HL-60 (cell line): Measurements from ENCODE around the gene TIPARP.

Experiments
- DNase-seq, 2 experiments: peaks; one replicate each; pipeline ENCODE4 v3.0.0-alpha.2; 2010 to 2020; ENCODE audit warnings: low read depth in 1 of 2, low spot score in 1 of 2
- H3K27ac ChIP-seq: fragments of 250-450 bp; sonication (Bioruptor Pico); replicated peaks from 2 replicates; pipeline ENCODE4 v1.5.1; 2020; ENCODE audit warnings: mild to moderate bottlenecking, moderate library complexity
- H3K27me3 ChIP-seq: fragments of 250-450 bp; sonication (Bioruptor Pico); 2 replicates; pipeline ENCODE4 v1.5.1; 2021; ENCODE audit warnings: mild to moderate bottlenecking, moderate library complexity; ENCODE audit not compliant: insufficient read depth, poor library complexity, severe bottlenecking
- H3K4me3 ChIP-seq: replicated peaks from 2 replicates; pipeline ENCODE4 v1.5.1; 2011; ENCODE audit warnings: mild to moderate bottlenecking, control low read depth, low read length; ENCODE audit not compliant: insufficient read depth
- GABPA ChIP-seq: IDR thresholded peaks from 2 replicates; pipeline ENCODE4 v1.6.1; 2012; ENCODE audit warnings: low read depth
- POLR2AphosphoS5 ChIP-seq: IDR thresholded peaks from 2 replicates; pipeline ENCODE4 v1.6.1; 2012; ENCODE audit warnings: low read depth
- SPI1 ChIP-seq: IDR thresholded peaks from 2 replicates; pipeline ENCODE4 v1.6.1; 2012; ENCODE audit warnings: low read depth, mild to moderate bottlenecking, borderline replicate concordance
- TF ChIP-seq, protein P1 (sequence below): IDR thresholded peaks from 2 replicates; pipeline ENCODE4 v1.6.1; 2012; ENCODE audit warnings: low read depth; ENCODE audit not compliant: insufficient replicate concordance
- TF ChIP-seq, protein P2 (sequence below): IDR thresholded peaks from one replicate; pipeline ENCODE4 v1.5.1; 2011; ENCODE audit warnings: low read length, control low read depth, inconsistent platforms; ENCODE audit not compliant: insufficient read depth

The TIPARP gene

DNA sequence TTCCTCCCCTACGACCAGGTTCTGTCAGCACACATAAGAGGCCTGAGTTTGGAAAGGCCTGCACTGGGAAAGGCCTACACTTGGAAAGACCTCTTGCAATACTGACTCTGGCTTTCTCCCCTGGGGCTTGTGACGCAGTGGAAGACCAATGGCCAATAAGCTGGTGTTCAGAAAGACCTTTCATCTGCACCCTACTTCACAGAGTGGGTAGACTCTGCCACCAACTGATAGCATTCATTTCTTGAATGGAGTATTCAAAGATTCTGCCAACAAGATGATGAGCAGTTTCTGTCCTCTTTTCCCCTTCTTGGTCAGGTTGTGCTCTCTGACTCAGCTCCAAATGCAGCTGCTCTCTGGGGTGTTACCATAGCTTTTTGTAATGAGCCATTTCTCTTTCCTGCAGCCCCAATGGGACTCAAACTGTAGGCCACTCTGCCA lies 48.8 kb downstream of the TIPARP start:
- no peak for TF ChIP-seq POLR2AphosphoS5
- TF ChIP-seq, protein P1, sequence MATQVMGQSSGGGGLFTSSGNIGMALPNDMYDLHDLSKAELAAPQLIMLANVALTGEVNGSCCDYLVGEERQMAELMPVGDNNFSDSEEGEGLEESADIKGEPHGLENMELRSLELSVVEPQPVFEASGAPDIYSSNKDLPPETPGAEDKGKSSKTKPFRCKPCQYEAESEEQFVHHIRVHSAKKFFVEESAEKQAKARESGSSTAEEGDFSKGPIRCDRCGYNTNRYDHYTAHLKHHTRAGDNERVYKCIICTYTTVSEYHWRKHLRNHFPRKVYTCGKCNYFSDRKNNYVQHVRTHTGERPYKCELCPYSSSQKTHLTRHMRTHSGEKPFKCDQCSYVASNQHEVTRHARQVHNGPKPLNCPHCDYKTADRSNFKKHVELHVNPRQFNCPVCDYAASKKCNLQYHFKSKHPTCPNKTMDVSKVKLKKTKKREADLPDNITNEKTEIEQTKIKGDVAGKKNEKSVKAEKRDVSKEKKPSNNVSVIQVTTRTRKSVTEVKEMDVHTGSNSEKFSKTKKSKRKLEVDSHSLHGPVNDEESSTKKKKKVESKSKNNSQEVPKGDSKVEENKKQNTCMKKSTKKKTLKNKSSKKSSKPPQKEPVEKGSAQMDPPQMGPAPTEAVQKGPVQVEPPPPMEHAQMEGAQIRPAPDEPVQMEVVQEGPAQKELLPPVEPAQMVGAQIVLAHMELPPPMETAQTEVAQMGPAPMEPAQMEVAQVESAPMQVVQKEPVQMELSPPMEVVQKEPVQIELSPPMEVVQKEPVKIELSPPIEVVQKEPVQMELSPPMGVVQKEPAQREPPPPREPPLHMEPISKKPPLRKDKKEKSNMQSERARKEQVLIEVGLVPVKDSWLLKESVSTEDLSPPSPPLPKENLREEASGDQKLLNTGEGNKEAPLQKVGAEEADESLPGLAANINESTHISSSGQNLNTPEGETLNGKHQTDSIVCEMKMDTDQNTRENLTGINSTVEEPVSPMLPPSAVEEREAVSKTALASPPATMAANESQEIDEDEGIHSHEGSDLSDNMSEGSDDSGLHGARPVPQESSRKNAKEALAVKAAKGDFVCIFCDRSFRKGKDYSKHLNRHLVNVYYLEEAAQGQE = no peak
- TF ChIP-seq, protein P2, sequence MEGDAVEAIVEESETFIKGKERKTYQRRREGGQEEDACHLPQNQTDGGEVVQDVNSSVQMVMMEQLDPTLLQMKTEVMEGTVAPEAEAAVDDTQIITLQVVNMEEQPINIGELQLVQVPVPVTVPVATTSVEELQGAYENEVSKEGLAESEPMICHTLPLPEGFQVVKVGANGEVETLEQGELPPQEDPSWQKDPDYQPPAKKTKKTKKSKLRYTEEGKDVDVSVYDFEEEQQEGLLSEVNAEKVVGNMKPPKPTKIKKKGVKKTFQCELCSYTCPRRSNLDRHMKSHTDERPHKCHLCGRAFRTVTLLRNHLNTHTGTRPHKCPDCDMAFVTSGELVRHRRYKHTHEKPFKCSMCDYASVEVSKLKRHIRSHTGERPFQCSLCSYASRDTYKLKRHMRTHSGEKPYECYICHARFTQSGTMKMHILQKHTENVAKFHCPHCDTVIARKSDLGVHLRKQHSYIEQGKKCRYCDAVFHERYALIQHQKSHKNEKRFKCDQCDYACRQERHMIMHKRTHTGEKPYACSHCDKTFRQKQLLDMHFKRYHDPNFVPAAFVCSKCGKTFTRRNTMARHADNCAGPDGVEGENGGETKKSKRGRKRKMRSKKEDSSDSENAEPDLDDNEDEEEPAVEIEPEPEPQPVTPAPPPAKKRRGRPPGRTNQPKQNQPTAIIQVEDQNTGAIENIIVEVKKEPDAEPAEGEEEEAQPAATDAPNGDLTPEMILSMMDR = no peak
- TF ChIP-seq GABPA = no peak
- no peak for TF ChIP-seq SPI1
- H3K27ac ChIP-seq = no peak overlapping the region
- H3K4me3 ChIP-seq = no peak overlapping the region
- DNase-seq = no peak
- no peaks in the 10 kb centered on the region for H3K27me3 ChIP-seq

DNA sequence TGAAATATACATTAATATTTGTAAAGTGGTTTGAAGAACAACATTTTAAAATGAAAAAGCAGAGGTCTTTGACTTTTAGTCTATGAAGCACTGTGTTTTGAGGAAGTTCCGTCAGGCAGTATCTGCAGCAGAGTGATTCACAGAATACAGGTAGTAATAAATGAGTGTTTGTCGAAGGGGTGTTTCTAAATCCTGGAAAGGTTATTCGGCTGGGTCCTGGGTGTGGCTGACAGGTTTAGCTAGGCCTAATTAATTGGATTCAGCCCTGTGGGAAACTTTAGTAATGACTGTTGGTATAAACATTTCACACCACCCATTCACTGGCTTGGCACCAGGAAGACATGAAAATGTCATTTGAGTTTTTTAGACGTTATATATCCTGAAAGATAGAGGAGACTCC lies 51.3 kb downstream of the TIPARP start:
- no peak for TF ChIP-seq POLR2AphosphoS5
- TF ChIP-seq SPI1 = no peak

DNA sequence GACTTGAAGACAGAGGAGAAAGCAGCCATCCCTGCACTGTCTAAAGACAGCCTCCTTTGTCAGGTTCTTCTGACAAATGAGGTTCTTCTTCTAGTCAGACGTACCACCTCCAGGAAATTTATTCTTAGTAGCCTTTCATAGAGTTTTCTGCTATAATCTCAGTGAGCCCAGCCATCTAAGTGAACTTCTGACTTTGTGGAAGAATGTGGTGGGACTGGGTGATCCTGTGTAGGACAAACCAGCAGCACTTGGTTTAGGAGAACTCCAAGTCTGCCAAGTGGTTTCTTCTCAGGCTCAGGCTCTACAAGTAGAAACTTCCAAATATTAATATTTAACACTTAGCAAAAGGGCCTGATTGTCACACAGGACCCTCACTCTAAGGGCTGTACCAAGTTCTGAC lies 52.1 kb downstream of the TIPARP start:
- Histone ChIP-seq H3K27ac (no peak overlapping the region), H3K27me3 (no peaks in the 10 kb centered on the region), H3K4me3 (no peak overlapping the region)
- TF ChIP-seq, protein P1 = no peak
- TF ChIP-seq SPI1 (no peak), POLR2AphosphoS5 (no peak), GABPA (no peak)
- TF ChIP-seq, protein P2 = no peak
- DNase-seq = no peak

More for the DNA sequence above, 51.3 kb downstream of the TIPARP start:
- Histone ChIP-seq H3K4me3 (no peak overlapping the region), H3K27me3 (no peaks in the 10 kb centered on the region), H3K27ac (no peak overlapping the region)
- no peak for DNase-seq

DNA sequence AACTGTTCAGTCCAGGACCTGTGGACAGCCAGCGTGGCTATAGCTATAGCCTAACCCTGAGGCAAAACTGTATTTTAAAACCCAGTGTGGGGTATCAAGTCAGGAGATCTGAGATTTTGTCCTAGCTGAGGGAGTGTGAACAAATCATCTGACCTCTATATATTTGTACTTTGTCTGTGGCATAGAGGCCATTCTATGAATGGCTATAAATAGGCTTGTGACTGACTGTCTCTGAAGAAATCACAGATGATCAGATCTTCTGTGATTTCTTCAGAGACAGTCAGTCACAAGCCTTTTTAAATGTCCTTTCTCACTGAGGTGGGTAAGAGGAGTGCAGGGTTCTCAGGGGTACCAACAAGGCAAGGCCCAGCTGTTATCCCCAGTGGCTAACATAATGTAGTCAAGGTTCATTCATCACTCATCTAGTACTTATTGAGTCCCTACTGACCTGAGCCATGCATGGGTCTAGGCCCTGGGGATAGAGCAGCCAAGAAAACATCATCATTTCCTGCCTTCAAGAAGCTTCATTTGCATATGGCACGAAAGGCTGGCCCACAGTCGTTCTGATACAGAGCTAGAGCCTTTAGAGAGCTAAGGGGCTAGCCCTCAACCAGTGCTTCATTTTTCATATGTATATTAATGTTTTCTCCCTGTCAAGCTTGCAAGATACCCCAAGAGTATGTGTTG lies 53.3 kb downstream of the TIPARP start:
- Histone ChIP-seq H3K27ac (no peak overlapping the region), H3K27me3 (no peaks in the 10 kb centered on the region), H3K4me3 (no peak overlapping the region)
- TF ChIP-seq GABPA = no peak
- no peak for TF ChIP-seq SPI1
- TF ChIP-seq, protein P2 = no peak
- no peak for TF ChIP-seq POLR2AphosphoS5
- TF ChIP-seq, protein P1 = no peak
- DNase-seq = no peak
